ENCODE measurements around the gene SLC35B4.

DNA sequence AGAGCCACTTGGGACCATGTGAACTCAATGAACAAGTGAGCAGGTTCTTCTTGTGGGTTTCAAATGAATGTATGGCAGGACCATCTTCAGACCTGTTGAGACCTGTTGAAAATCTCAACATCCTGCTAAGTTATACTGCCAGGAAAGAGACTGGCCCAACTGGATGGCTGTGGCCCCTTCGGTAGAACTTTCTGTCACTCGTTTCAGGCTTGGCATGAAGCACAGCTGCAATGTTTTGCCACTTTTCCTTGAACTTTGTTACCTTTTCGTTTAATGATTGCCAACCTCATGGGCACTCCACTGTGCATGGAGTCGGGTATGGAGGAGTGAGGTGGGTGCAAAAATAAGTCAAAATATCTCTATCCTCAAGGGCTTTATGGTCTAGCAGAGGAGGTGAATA is 36.7 kb upstream of the SLC35B4 start:
- no peak for TF ChIP-seq POLR2AphosphoS5 (IDR thresholded peaks at IDR 0.05; ENCODE audit: low read depth, low read length)
- TF ChIP-seq, protein P1, sequence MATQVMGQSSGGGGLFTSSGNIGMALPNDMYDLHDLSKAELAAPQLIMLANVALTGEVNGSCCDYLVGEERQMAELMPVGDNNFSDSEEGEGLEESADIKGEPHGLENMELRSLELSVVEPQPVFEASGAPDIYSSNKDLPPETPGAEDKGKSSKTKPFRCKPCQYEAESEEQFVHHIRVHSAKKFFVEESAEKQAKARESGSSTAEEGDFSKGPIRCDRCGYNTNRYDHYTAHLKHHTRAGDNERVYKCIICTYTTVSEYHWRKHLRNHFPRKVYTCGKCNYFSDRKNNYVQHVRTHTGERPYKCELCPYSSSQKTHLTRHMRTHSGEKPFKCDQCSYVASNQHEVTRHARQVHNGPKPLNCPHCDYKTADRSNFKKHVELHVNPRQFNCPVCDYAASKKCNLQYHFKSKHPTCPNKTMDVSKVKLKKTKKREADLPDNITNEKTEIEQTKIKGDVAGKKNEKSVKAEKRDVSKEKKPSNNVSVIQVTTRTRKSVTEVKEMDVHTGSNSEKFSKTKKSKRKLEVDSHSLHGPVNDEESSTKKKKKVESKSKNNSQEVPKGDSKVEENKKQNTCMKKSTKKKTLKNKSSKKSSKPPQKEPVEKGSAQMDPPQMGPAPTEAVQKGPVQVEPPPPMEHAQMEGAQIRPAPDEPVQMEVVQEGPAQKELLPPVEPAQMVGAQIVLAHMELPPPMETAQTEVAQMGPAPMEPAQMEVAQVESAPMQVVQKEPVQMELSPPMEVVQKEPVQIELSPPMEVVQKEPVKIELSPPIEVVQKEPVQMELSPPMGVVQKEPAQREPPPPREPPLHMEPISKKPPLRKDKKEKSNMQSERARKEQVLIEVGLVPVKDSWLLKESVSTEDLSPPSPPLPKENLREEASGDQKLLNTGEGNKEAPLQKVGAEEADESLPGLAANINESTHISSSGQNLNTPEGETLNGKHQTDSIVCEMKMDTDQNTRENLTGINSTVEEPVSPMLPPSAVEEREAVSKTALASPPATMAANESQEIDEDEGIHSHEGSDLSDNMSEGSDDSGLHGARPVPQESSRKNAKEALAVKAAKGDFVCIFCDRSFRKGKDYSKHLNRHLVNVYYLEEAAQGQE (IDR thresholded peaks at IDR 0.05; ENCODE audit: insufficient read depth in 1 of 2, low read depth in 2 of 2, low read length in 1 of 2), result no peak
